Measurements from ENCODE around the gene ST3GAL4. TPM values are rescaled to one million over a fixed set of nuclear protein-coding genes. Genes with fewer than 3 reads are reported as not detected.

Gene ST3GAL4
- total RNA-seq, 1 experiment from 2014 or later, result 22.3 TPM

DNA sequence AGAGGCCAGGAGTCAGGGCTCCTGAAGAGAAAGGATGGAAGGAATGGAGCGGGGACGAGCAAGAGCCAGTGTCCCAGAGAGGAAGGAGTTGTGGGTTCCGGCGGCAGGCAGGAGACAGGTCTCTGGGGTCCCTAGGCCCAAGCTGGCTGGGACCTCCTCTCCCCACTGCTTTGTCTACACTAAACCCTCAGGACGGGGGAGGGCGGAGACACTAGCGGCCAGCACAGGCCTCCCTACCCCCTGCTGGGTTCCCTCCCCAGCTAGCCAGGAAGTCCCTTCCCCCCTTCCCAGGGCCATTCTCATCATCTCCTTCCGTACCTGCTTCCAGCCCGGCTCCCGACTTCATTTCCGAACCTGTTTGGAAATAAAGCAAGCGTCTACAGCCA lies 79.5 kb downstream of the ST3GAL4 start:
- H3K4me1 ChIP-seq (replicated peaks), result peaks cover 16% of the 10 kb centered on the region
- H3K4me3 ChIP-seq, result no peak overlapping the region
- no peaks in the 10 kb centered on the region for H3K27me3 ChIP-seq (replicated peaks)
- no peaks in the 10 kb centered on the region for H3K9me3 ChIP-seq (replicated peaks)
- no peaks in the 10 kb centered on the region for H3K36me3 ChIP-seq
- H3K27ac ChIP-seq, result no peak overlapping the region
- no peak for DNase-seq (ENCODE audit: low read depth in 1 of 2, low spot score in 2 of 2)

DNA sequence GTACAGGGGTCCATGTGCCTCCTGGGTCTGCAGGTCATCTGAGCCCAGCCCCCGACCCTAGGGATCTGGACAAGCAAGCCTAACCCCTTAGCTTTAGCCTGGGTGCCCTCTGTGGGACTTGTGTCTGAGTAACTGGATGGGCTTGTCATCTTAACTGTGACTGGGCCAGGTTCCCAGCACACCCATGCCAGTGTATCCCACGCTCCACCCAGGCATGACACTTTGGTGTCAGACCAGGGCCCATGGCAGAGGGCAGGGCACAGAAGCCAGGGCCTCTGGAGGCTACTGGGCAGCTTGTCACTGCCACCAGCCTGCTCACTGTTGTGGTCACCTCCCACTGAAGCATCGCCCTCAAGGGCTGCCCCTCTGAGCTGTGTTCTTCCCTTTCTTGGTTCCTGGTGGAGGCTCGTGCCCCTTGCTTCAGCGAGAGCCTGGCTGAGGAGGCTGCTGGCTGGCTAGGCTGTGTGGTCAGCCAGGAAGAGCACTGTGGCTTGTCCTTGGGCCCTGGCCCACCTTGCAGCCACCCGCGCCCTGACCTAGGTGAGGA lies 80.8 kb downstream of the ST3GAL4 start:
- H3K9me3 ChIP-seq (replicated peaks), result no peaks in the 10 kb centered on the region
- H3K4me3 ChIP-seq, result no peak overlapping the region
- no peaks in the 10 kb centered on the region for H3K27me3 ChIP-seq (replicated peaks)
- H3K36me3 ChIP-seq, result no peaks in the 10 kb centered on the region
- H3K27ac ChIP-seq, result no peak overlapping the region
- H3K4me1 ChIP-seq (replicated peaks), result peaks cover 14% of the 10 kb centered on the region
- no peak for DNase-seq (ENCODE audit: low read depth in 1 of 2, low spot score in 2 of 2)

DNA sequence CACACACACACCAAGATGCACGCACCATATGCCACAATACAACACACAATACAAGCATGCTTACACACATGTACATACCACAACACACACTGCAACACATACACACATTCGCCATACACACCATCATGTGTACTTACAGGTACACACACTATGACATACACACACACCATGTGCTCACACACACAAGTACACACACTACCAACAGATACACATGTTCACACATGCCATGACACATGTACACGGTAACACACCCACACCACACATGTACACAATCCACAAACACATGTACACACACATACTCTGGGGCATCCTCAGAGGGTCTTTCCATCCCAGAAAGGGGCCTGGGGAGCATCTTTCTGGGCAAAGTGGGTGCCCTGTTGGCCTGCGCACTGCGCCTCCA lies 82.2 kb downstream of the ST3GAL4 start:
- no peaks in the 10 kb centered on the region for H3K27me3 ChIP-seq (replicated peaks)
- no peak overlapping the region for H3K4me3 ChIP-seq
- H3K4me1 ChIP-seq (replicated peaks), result no peaks in the 10 kb centered on the region; the same call in none of the 2 replicates
- DNase-seq (ENCODE audit: low read depth in 1 of 2, low spot score in 2 of 2), result no peak
- no peak overlapping the region for H3K27ac ChIP-seq
- no peaks in the 10 kb centered on the region for H3K9me3 ChIP-seq (replicated peaks)
- H3K36me3 ChIP-seq, result no peaks in the 10 kb centered on the region

DNA sequence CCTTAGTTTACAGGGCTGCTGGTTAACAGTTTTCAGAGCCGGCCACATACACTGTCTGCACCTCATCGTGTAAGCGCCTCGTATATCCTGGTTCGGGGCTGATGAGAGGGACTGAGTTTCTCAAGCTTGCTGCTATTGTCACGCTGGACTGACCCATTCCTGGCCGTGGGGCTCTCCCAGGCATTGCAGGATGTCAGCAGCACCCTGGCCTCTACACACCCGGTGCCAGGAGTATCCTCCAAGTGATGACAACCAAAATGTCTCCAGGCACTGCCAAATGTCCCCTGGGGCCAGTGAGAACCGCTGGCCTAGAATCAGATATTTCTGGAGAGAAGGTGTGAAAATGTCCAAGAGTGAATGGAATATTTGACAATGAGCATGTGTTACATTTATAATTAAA lies 82.8 kb downstream of the ST3GAL4 start:
- Histone ChIP-seq H3K4me3 (no peak overlapping the region), H3K27me3 (replicated peaks) (no peaks in the 10 kb centered on the region), H3K4me1 (replicated peaks) (no peaks in the 10 kb centered on the region; the same call in 1 of the 2 replicates), H3K27ac (no peak overlapping the region), H3K9me3 (replicated peaks) (no peaks in the 10 kb centered on the region), H3K36me3 (no peaks in the 10 kb centered on the region)
- DNase-seq (ENCODE audit: low read depth in 1 of 2, low spot score in 2 of 2), result no peak

DNA sequence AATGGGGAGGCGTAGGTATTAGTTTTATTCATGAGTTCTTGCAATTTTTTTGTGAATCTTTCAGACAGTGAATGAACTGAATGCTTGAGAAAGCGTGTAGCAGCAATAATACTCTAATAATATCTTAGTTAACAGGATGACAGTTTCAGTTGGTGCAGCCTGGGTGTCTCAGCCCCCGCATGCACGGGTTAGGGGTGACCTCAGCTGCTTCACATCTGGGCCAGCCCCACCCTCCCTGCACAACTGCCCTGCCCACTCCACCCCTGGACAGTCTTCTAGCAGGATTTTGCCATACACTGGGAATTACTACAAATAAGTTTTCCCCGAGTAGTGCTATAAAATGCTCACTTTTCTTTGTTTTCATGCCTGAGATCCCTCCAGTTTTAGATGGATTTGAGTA lies 83.2 kb downstream of the ST3GAL4 start:
- H3K4me1 ChIP-seq (replicated peaks), result no peaks in the 10 kb centered on the region; the same call in 1 of the 2 replicates
- no peaks in the 10 kb centered on the region for H3K36me3 ChIP-seq
- no peak for DNase-seq (ENCODE audit: low read depth in 1 of 2, low spot score in 2 of 2)
- H3K27ac ChIP-seq, result no peak overlapping the region
- no peak overlapping the region for H3K4me3 ChIP-seq
- no peaks in the 10 kb centered on the region for H3K27me3 ChIP-seq (replicated peaks)
- no peaks in the 10 kb centered on the region for H3K9me3 ChIP-seq (replicated peaks)

DNA sequence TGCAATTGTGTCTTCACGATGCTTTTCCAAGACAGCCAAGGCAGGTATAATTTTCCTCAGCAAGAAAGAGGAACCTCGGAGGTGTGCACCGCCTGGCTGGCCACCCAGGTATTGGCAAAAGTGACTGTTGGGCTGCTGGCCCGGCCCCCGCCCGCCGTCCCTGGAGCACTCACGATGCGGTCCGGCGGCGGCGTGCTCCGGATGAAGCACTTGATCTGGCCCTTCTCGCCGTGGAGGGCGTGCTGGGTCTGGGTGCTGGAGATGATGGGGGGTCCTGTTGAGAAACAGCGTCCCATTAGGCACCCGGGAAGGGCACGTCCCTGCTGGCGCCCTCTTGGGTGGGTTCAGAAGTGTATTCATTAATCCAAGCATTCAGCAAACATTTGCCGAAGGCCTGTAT lies 84.8 kb downstream of the ST3GAL4 start:
- Histone ChIP-seq H3K36me3 (no peaks in the 10 kb centered on the region), H3K27me3 (replicated peaks) (no peaks in the 10 kb centered on the region), H3K9me3 (replicated peaks) (no peaks in the 10 kb centered on the region), H3K4me3 (no peak overlapping the region), H3K27ac (no peak overlapping the region), H3K4me1 (replicated peaks) (no peaks in the 10 kb centered on the region; the same call in 1 of the 2 replicates)
- DNase-seq (ENCODE audit: low read depth in 1 of 2, low spot score in 2 of 2), result no peak

DNA sequence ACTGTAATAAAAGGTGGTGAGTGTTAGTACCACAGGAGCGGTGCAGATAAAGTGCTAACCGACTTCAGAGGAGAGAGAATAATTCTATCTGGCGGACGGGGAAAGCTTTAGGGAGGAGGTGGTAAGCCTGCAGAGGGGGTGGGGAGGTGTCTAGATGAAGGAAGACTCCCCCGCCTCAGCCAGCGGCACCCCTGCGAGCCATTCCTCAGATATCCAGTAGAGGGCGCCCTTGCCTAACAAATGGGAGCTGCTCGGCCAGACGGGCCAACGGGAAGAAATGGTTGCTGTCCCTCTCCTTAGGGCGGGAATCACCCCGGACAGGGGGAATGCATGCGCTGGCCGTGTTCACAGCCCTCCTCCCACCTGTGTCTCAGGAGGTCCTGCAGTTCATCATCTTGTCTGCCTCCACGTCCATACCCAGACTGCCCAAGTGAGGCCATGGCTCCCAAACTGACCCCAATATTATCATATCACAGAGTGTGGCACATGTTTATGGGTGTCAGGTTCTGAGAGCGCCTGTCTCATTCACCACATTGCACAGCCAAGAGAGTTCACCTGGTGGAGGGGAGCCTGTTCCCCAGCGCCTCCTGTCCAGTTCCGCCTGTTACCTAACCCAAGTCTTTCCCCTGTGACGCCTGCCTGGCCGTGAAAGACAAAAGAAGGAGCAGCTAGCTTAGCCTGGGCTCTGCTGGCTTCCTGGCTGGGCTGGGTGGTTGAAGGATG lies 85.5 kb downstream of the ST3GAL4 start:
- Histone ChIP-seq H3K4me3 (no peak overlapping the region), H3K27ac (no peak overlapping the region), H3K9me3 (replicated peaks) (no peaks in the 10 kb centered on the region), H3K4me1 (replicated peaks) (no peaks in the 10 kb centered on the region; the same call in 1 of the 2 replicates), H3K36me3 (no peaks in the 10 kb centered on the region), H3K27me3 (replicated peaks) (no peaks in the 10 kb centered on the region)
- DNase-seq (ENCODE audit: low read depth in 1 of 2, low spot score in 2 of 2), result peak; percentile 61 to 70

DNA sequence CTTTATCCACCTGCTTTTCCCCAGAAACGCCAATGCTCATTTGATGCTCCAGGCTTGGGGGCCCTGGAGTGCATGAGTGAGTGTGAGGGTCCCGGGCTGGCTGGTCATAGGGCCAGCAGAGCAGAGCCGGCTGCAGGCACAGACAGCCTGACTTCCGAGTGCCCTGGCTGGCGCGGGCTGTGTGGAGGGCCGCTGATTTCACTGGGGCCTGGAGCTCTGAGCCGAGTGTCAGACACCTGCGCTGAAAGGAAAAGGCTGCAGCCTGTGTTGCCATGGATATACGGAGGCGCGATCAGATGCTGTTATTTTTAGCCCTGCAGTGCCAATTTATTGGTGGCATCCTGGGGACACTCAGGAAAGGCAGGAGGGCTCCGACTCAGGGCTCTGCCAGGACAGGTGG lies 87.6 kb downstream of the ST3GAL4 start:
- H3K4me1 ChIP-seq (replicated peaks), result no peaks in the 10 kb centered on the region; the same call in 1 of the 2 replicates
- no peaks in the 10 kb centered on the region for H3K9me3 ChIP-seq (replicated peaks)
- no peaks in the 10 kb centered on the region for H3K27me3 ChIP-seq (replicated peaks)
- no peak for DNase-seq (ENCODE audit: low read depth in 1 of 2, low spot score in 2 of 2)
- H3K36me3 ChIP-seq, result no peaks in the 10 kb centered on the region
- H3K27ac ChIP-seq, result no peak overlapping the region
- H3K4me3 ChIP-seq, result no peak overlapping the region

DNA sequence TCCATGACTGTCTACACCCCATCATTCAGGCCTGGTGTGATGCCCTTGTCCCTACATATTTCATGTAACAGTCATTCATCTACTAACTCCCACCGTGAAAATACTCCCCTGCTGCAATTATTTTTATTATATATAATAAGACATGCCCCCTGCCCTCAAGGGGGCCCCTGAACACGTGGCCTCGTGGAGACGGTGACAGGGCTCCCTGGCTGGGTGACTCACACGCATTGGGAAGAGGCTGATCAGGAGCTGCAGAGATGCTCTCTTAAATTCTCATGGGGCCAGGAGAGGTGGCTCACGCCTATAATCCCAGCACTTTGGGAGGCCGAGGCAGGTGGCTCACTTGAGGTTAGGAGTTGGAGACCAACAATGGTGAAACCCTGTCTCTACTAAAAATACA lies 88.6 kb downstream of the ST3GAL4 start:
- H3K36me3 ChIP-seq, result no peaks in the 10 kb centered on the region
- no peak overlapping the region for H3K4me3 ChIP-seq
- no peak overlapping the region for H3K27ac ChIP-seq
- DNase-seq (ENCODE audit: low read depth in 1 of 2, low spot score in 2 of 2), result no peak
- no peaks in the 10 kb centered on the region for H3K27me3 ChIP-seq (replicated peaks)
- no peaks in the 10 kb centered on the region; the same call in 1 of the 2 replicates for H3K4me1 ChIP-seq (replicated peaks)
- H3K9me3 ChIP-seq (replicated peaks), result no peaks in the 10 kb centered on the region

DNA sequence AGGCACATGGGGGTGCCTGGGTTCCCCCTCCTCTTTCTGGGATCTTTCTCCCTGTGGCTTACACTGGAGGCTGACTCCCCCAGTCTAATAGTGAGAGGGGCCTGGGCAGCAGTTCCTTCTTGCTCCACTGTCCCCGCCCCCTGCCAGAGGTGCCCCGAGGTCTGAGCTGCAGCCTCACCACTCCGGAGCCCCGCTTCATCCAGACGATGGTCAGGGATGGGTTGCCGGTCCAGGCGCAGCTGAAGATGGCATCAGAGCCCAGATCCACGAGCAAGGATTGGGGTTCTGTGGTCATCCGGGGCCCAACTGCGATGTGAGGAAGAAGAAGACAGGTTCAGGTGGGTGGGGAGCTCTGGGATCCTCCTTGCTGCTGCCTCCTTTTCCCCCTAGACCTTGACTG lies 91.1 kb downstream of the ST3GAL4 start:
- H3K4me3 ChIP-seq, result no peak overlapping the region
- no peak for DNase-seq (ENCODE audit: low read depth in 1 of 2, low spot score in 2 of 2)
- H3K36me3 ChIP-seq, result no peaks in the 10 kb centered on the region
- no peaks in the 10 kb centered on the region for H3K4me1 ChIP-seq (replicated peaks)
- H3K27ac ChIP-seq, result no peak overlapping the region
- H3K27me3 ChIP-seq (replicated peaks), result no peaks in the 10 kb centered on the region
- H3K9me3 ChIP-seq (replicated peaks), result no peaks in the 10 kb centered on the region

DNA sequence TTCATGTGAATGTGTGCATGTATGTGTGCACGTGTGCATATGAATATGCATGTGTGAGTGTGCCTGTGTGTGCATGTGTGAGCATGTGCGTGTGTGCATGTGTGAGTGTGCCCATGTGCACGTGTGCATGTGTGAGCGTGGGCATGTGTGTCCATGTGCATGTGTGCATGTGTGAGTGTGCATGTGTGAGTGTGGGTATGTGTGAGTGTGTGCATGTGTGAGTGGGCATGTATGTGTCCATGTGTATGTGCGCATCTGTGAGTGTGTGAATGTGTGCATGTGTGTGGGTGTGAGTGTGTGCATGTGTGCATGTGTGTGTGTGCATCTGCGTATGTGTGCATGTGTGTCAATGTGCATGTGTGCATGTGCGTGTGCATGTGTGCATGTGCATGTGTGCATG lies 94.7 kb downstream of the ST3GAL4 start:
- Histone ChIP-seq H3K27ac (no peak overlapping the region), H3K4me3 (no peak overlapping the region), H3K27me3 (replicated peaks) (no peaks in the 10 kb centered on the region), H3K36me3 (no peaks in the 10 kb centered on the region), H3K9me3 (replicated peaks) (no peaks in the 10 kb centered on the region), H3K4me1 (replicated peaks) (no peaks in the 10 kb centered on the region)
- no peak for DNase-seq (ENCODE audit: low read depth in 1 of 2, low spot score in 2 of 2)

DNA sequence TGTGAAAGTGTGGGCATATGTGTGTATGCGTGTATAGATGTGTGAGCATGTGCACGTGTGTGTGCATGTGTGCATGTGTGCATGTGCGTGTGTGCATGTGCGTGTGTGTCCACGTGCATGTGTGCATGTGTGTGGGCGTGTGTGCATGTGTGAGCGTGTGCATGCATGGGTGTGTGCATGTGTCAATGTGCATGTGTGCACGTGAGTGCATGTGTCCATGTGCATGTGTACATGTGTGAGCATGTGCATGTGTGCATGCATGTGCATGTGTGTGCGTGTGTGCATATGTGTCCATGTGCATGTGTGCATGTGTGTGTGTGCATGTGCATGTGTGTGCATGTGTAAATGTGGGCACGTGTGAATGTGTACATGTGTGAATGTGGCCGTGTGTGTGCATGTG lies 95.3 kb downstream of the ST3GAL4 start:
- Histone ChIP-seq H3K36me3 (no peaks in the 10 kb centered on the region), H3K9me3 (replicated peaks) (no peaks in the 10 kb centered on the region), H3K4me3 (no peak overlapping the region), H3K27ac (no peak overlapping the region), H3K27me3 (replicated peaks) (no peaks in the 10 kb centered on the region), H3K4me1 (replicated peaks) (no peaks in the 10 kb centered on the region)
- DNase-seq (ENCODE audit: low read depth in 1 of 2, low spot score in 2 of 2), result no peak

DNA sequence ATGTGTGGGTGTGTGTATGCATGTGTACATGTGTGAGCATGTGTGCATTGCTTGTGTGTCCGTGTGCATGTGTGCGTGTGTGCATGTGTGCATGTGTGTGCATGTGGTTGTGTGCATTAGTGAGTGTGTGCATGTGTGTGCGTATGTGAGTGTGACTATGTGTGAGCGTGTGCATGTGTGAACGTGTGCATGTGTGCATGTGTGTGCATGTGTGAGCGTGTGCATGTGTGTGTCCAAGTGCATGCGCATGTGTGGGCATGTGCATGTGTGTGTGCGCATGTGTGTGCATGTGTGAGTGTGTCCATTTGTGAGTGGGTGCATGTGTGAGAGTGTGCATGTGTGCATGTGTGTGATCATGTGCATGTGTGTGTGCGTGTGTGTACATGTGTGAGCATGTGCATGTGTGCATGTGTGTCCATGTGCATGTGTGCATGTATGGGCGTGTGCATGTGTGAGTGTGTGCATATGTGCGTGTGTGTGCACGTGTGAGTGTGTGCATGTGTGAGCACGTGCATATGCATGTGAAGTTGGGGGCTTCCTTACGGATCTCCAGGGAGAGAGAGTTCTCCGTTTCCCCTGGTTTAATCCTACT lies 95.8 kb downstream of the ST3GAL4 start:
- H3K27ac ChIP-seq, result no peak overlapping the region
- no peaks in the 10 kb centered on the region for H3K9me3 ChIP-seq (replicated peaks)
- no peaks in the 10 kb centered on the region for H3K4me1 ChIP-seq (replicated peaks)
- no peak for DNase-seq (ENCODE audit: low read depth in 1 of 2, low spot score in 2 of 2)
- no peak overlapping the region for H3K4me3 ChIP-seq
- no peaks in the 10 kb centered on the region for H3K27me3 ChIP-seq (replicated peaks)
- H3K36me3 ChIP-seq, result no peaks in the 10 kb centered on the region

DNA sequence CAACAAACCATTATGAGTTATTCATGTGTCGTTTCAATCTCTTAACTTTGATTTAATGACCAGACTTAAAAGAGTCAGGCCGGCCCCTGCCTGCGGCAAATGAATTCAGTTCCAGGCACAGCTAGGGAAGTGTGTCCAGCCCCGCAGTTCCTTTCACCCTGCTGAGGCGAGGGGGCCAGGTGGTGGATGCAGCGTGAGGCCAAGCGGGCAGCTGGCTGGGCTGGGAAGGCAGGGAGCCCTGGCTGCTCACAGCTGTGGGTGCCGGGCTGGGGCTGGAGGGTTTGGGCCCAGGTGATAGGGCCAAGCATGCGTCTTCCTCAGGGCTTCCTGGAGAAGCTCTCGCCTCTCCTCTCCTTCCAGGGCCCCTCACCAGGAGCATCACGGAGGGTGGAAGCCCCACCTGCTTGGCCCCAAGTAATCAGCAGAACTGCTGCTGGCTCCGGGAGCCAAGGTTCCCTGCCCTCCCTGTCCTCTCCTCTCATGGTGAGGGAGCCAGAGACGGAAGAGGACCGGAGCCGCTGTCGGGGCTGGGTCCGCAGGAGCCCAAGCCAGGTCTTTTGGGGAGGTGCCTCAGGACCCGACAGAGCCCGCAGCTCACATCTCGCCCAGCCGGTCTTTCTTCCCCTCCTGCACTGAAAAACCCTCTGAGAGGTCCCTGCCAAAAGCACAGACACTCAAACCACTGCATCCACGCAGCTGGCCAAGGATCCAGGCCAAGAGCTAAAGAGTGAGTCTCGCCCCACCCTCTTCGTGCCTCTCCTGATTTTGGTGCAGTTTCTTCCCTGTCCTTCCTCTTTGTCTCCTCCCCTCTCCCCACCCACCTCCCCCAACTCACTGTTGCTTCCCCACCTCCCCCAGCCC lies 97.0 kb downstream of the ST3GAL4 start:
- no peaks in the 10 kb centered on the region for H3K27me3 ChIP-seq (replicated peaks)
- H3K36me3 ChIP-seq, result no peaks in the 10 kb centered on the region
- H3K27ac ChIP-seq, result no peak overlapping the region
- H3K4me3 ChIP-seq, result no peak overlapping the region
- no peak for DNase-seq (ENCODE audit: low read depth in 1 of 2, low spot score in 2 of 2)
- H3K4me1 ChIP-seq (replicated peaks), result no peaks in the 10 kb centered on the region
- H3K9me3 ChIP-seq (replicated peaks), result no peaks in the 10 kb centered on the region

Measured in SJSA1 (cell line).